ENCODE measurements around the gene SLC25A36.

SLC25A36 gene

GRCh38 chr3:140942221-140943104, 827 bp downstream of the SLC25A36 start:
- Histone ChIP-seq H3K27ac (ENCODE audit: low read depth, low read length) (peak overlapping the region; percentile 8), H3K4me2 (ENCODE audit: low read length) (peak overlapping the region; percentile 85), H3F3A (ENCODE audit: control insufficient read depth, insufficient read depth) (peaks cover 12% of the 10 kb centered on the region), H4K20me1 (ENCODE audit: control insufficient read depth, insufficient read depth, low read depth, low read length) (peaks cover 16% of the 10 kb centered on the region), H3K4me3 (ENCODE audit: low read length) (peak overlapping the region; percentile 86), H3K36me3 (ENCODE audit: control insufficient read depth, low read length) (peaks cover 48% of the 10 kb centered on the region), H3K9me3 (ENCODE audit: control insufficient read depth, insufficient read depth, low read length) (no peaks in the 10 kb centered on the region), H3K9me2 (replicated peaks; ENCODE audit: control insufficient read depth, low read length) (no peaks in the 10 kb centered on the region), H3K4me1 (ENCODE audit: control insufficient read depth, low read length) (peaks cover 36% of the 10 kb centered on the region), H3K79me2 (ENCODE audit: control insufficient read depth, low read length) (peaks cover 60% of the 10 kb centered on the region), H3K27me3 (ENCODE audit: control insufficient read depth, low read length) (no peaks in the 10 kb centered on the region)
- TF ChIP-seq CTCF (IDR thresholded peaks at IDR 0.05; ENCODE audit: low read depth, low read length, poor library complexity, severe bottlenecking) (no peak), EZH2phosphoT487 (IDR thresholded peaks at IDR 0.05; ENCODE audit: borderline replicate concordance, low read length) (no peak)

GRCh38 chr3:140943781-140944552, 2.3 kb downstream of the SLC25A36 start:
- Histone ChIP-seq H3K4me3 (ENCODE audit: low read length) (peak overlapping the region; percentile 86), H3K36me3 (ENCODE audit: control insufficient read depth, low read length) (peaks cover 55% of the 10 kb centered on the region), H3K9me3 (ENCODE audit: control insufficient read depth, insufficient read depth, low read length) (no peaks in the 10 kb centered on the region), H3K27me3 (ENCODE audit: control insufficient read depth, low read length) (no peaks in the 10 kb centered on the region), H3K79me2 (ENCODE audit: control insufficient read depth, low read length) (peaks cover 75% of the 10 kb centered on the region), H3K4me1 (ENCODE audit: control insufficient read depth, low read length) (peaks cover 36% of the 10 kb centered on the region), H4K20me1 (ENCODE audit: control insufficient read depth, insufficient read depth, low read depth, low read length) (peaks cover 16% of the 10 kb centered on the region), H3F3A (ENCODE audit: control insufficient read depth, insufficient read depth) (peaks cover 12% of the 10 kb centered on the region), H3K4me2 (ENCODE audit: low read length) (peak overlapping the region; percentile 85), H3K9me2 (replicated peaks; ENCODE audit: control insufficient read depth, low read length) (no peaks in the 10 kb centered on the region), H3K27ac (ENCODE audit: low read depth, low read length) (no peak overlapping the region)
- no peak for TF ChIP-seq EZH2phosphoT487 (IDR thresholded peaks at IDR 0.05; ENCODE audit: borderline replicate concordance, low read length)
- TF ChIP-seq CTCF (IDR thresholded peaks at IDR 0.05; ENCODE audit: low read depth, low read length, poor library complexity, severe bottlenecking), result no peak

GRCh38 chr3:140948460-140949249, 7.0 kb downstream of the SLC25A36 start:
- no peaks in the 10 kb centered on the region for H3F3A ChIP-seq (ENCODE audit: control insufficient read depth, insufficient read depth)
- peaks cover 100% of the 10 kb centered on the region for H3K79me2 ChIP-seq (ENCODE audit: control insufficient read depth, low read length)
- peaks cover 19% of the 10 kb centered on the region for H3K4me1 ChIP-seq (ENCODE audit: control insufficient read depth, low read length)
- no peak for TF ChIP-seq EZH2phosphoT487 (IDR thresholded peaks at IDR 0.05; ENCODE audit: borderline replicate concordance, low read length)
- no peak for TF ChIP-seq CTCF (IDR thresholded peaks at IDR 0.05; ENCODE audit: low read depth, low read length, poor library complexity, severe bottlenecking)
- H3K4me3 ChIP-seq (ENCODE audit: low read length), result no peak overlapping the region
- no peaks in the 10 kb centered on the region for H3K27me3 ChIP-seq (ENCODE audit: control insufficient read depth, low read length)
- H3K4me2 ChIP-seq (ENCODE audit: low read length), result no peak overlapping the region
- H4K20me1 ChIP-seq (ENCODE audit: control insufficient read depth, insufficient read depth, low read depth, low read length), result peaks cover 33% of the 10 kb centered on the region
- H3K9me3 ChIP-seq (ENCODE audit: control insufficient read depth, insufficient read depth, low read length), result no peaks in the 10 kb centered on the region
- H3K27ac ChIP-seq (ENCODE audit: low read depth, low read length), result no peak overlapping the region
- peaks cover 50% of the 10 kb centered on the region for H3K36me3 ChIP-seq (ENCODE audit: control insufficient read depth, low read length)
- no peaks in the 10 kb centered on the region for H3K9me2 ChIP-seq (replicated peaks; ENCODE audit: control insufficient read depth, low read length)

Measured in DOHH2 (cell line).